Prostate gland (tissue), 2 donors: ENCODE data around the gene CD72.

Experiments used
- CTCF ChIP-seq, 4 experiments: fragments of 200-600 bp in 2 of 4; fragments of 450-650 bp in 2 of 4; sonication (generic) in 2 of 4; IDR thresholded peaks; 1 replicate in 3 of 4; 2 replicates in 1 of 4; pipeline ENCODE4 v1.5.1; 2016 to 2019; ENCODE audit warnings: antibody characterized with exemption in 4 of 4, mild to moderate bottlenecking in 2 of 4, moderate library complexity in 2 of 4
- POLR2A ChIP-seq: fragments of 450-650 bp; IDR thresholded peaks from one replicate; pipeline ENCODE4 v1.6.1; 2016; ENCODE audit warnings: antibody characterized with exemption, mild to moderate bottlenecking
- POLR2AphosphoS5 ChIP-seq: sonication (generic); formaldehyde crosslinking; IDR thresholded peaks from one replicate; pipeline ENCODE4 v1.6.1; 2017; ENCODE audit warnings: antibody characterized with exemption

GRCh38 chr9:35619800-35620158 is 1.6 kb upstream of the CD72 start:
- TF ChIP-seq CTCF (IDR thresholded peaks at IDR 0.05) (no peak), POLR2A (no peak), POLR2AphosphoS5 (no peak)
